Measurements from ENCODE around the gene MSRB3. TPM values are rescaled to one million over a fixed set of nuclear protein-coding genes. Genes with fewer than 3 reads are reported as not detected.

The MSRB3 gene
- total and polyA plus RNA-seq, 2 of the 4 experiments (the other 2 are of a cell fraction): 31.7 to 35.7 TPM

- Histone ChIP-seq H3K27me3 (ENCODE audit: control insufficient read depth, insufficient read depth, low read length) (no peaks in the 10 kb centered on the region), H3K79me1 (ENCODE audit: low read depth in 1 of 2, low read length in 2 of 2) (peaks cover 13 to 65% of the 10 kb centered on the region in 2 experiments), H3K9me3 (ENCODE audit: control insufficient read depth, insufficient read depth, low read length) (no peaks in the 10 kb centered on the region), H2AFZ (replicated peaks; ENCODE audit: low read length, poor library complexity) (peak overlapping the region; percentile 60), H3K9ac (ENCODE audit: low read depth, low read length) (peak overlapping the region; percentile 35), H2BK20ac (ENCODE audit: low read depth, low read length) (peak overlapping the region; percentile 82), H3K9me1 (ENCODE audit: insufficient read depth, low read length) (peaks cover 6% of the 10 kb centered on the region), H3K56ac (ENCODE audit: extremely low read depth, insufficient read depth, low read length) (no peak overlapping the region), H2AK5ac (ENCODE audit: low read depth, low read length) (peak overlapping the region; percentile 84), H2BK120ac (ENCODE audit: low read depth, low read length) (peak overlapping the region; percentile 89), H2BK15ac (ENCODE audit: low read depth, low read length) (peak overlapping the region; percentile 43; the same call in 2 of the 3 replicates), H3K23ac (ENCODE audit: low read depth, low read length) (peak overlapping the region; percentile 49), H3K14ac (replicated peaks; ENCODE audit: low read depth, low read length) (peak overlapping the region; percentile 83), H3K27ac (ENCODE audit: insufficient read depth, low read length) (peak overlapping the region; percentile 83), H3K18ac (ENCODE audit: low read depth, low read length) (peak overlapping the region; percentile 98), H2AK9ac (replicated peaks; ENCODE audit: low read depth, low read length, poor library complexity) (no peak overlapping the region), H4K5ac (ENCODE audit: low read depth, low read length) (peak overlapping the region; percentile 84), H3K4me1 (ENCODE audit: control insufficient read depth, insufficient read depth, low read length) (peaks cover 17% of the 10 kb centered on the region), H4K8ac (ENCODE audit: low read depth in 2 of 2, low read length in 2 of 2) (peak overlapping the region in 1 of 2 experiments; percentile 66; a peak in 2 of 4 replicates), H3K4me3 (ENCODE audit: insufficient read depth, low read depth, low read length) (no peak overlapping the region), H3K4ac (ENCODE audit: low read depth, low read length) (peak overlapping the region; percentile 87), H3K36me3 (ENCODE audit: control insufficient read depth, insufficient read depth, low read length) (peaks cover 2% of the 10 kb centered on the region), H3K4me2 (ENCODE audit: low read depth, low read length) (peak overlapping the region; percentile 74), H2BK5ac (ENCODE audit: low read depth, low read length, poor library complexity, severe bottlenecking) (peak overlapping the region; percentile 82), H4K20me1 (ENCODE audit: insufficient read depth, low read length) (peaks cover 15% of the 10 kb centered on the region; the same call in 1 of the 2 replicates), H4K91ac (ENCODE audit: insufficient read depth, low read depth, low read length) (peak overlapping the region; percentile 54)
- ATAC-seq (ENCODE audit: low read depth) (peak; percentile 62), DNase-seq (peak; percentile 75)
- ChIA-PET POLR2A (ENCODE audit: unreplicated experiment) (no interaction called here), CTCF (interaction anchor here (1.9 kb wide), 1 partner anchor 18 kb away, joined by 5 read pairs; no protein-coding TSS in a partner anchor)
- dilution Hi-C loops (cut with HindIII; ENCODE audit: low sequenced_read_pairs, unreplicated experiment) (no loop called here), intact Hi-C loops (cut with micrococcal nuclease) (loop anchor here (1.0 to 10.0 kb wide), 7 partner anchors 438 to 801 kb away; no protein-coding TSS in a partner anchor), in situ Hi-C loops (cut with MboI; ENCODE audit: low sequenced_read_pairs) (loop anchor here (10.0 to 25.0 kb wide), 2 partner anchors 381 to 778 kb away; no protein-coding TSS in a partner anchor)
- WGBS, 2 experiments (ENCODE audit: extremely low coverage in 2 of 2, insufficient read length in 1 of 2): 20% methylated on average over 1 of the region's 6 CpGs; no CpG with 5 or more reads in 1 of the 2 experiments
- no TSS peak for BruUV-seq (replicated peaks)
- no peak for TF ChIP-seq RFX5 (IDR thresholded peaks at IDR 0.05; ENCODE audit: low read depth, low read length)
- no peak for TF ChIP-seq CHD1 (IDR thresholded peaks at IDR 0.05; ENCODE audit: low read depth, low read length)
- TF ChIP-seq ELK1 (IDR thresholded peaks at IDR 0.05; ENCODE audit: borderline replicate concordance, low read depth, low read length): no peak
- no peak for TF ChIP-seq MAFK (IDR thresholded peaks at IDR 0.05; ENCODE audit: low read depth, low read length)
- peak; percentile 46 for TF ChIP-seq SMC3 (IDR thresholded peaks at IDR 0.05; ENCODE audit: low read depth, low read length)
- no peak for TF ChIP-seq NFE2L2 (IDR thresholded peaks at IDR 0.05; ENCODE audit: low read depth, low read length)
- TF ChIP-seq RAD21 (IDR thresholded peaks at IDR 0.05; ENCODE audit: low read length): peak; percentile 78
- peak; percentile 72 for TF ChIP-seq CTCF (conservative IDR thresholded peaks at IDR 0.05; ENCODE audit: low read depth, low read length)
These were observed 28.1 kb downstream of the MSRB3 start for GRCh38 chr12:65306366-65307168.

All from IMR-90 (cell line).